NCI-H2107 treated with DMSO at 0.1 percent for 48 hours (cell line): ENCODE results near the gene RNF19B.

Experiments
- DNase-seq: peaks from one replicate; lab custom pipeline; 2025; ENCODE audit not compliant: unreplicated experiment; lab: John Stamatoyannopoulos, UW

The RNF19B gene

GRCh38 chr1:32889731-32890278 lies 74.8 kb downstream of the RNF19B start:
- DNase-seq: no peak

GRCh38 chr1:32888677-32889420 lies 75.8 kb downstream of the RNF19B start:
- no peak for DNase-seq

DNA sequence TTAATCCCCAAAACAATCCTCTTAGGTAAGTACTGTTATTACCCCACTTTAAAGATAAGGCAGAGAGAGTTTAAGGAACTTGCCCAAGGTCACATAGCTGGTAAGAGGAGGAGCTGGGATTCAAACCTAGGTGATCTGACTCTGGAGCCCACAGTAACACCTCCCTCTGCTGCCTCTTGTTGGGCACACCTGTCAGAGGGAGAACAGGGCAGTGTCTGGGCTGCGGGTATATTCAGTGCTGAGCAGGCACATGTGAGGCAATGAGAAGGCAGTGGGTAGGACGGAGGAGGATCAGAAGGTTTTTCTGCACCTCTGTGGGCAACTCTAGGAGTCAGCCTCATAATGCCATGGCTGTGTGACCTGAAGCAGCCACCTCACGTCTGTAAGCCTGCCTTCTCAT lies 76.5 kb downstream of the RNF19B start:
- no peak for DNase-seq

DNA sequence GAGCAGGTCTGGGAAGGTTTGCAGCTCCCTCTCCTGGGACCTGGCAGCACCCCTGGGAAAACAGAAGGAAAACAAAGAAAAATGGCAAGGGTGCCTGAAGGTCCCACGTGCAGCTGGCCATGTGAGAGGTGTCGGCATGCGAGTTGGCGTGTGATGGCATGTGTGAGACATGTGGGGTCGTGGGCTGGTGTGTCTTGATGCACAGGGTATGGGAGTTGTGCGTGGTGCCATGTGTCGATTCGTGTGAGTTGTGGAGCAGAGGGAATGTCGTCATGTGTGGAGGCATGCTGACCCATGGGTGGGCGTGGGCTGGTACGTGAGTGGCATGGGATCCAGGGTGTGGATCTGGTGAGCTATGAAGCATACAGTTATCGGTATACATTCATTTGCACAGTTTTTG lies 77.0 kb downstream of the RNF19B start:
- no peak for DNase-seq

GRCh38 chr1:32886828-32887414 lies 77.7 kb downstream of the RNF19B start:
- DNase-seq: no peak
